Brain microvascular endothelial cell (primary cell): ENCODE results near the gene GTSF1L.

Experiments
- DNase-seq: peaks from one replicate; pipeline ENCODE4 v3.0.0-alpha.2; 2020
- H3K27ac ChIP-seq: fragments of 250-450 bp; sonication (Bioruptor Pico); 2 replicates; pipeline ENCODE4 v1.5.1; 2020; ENCODE audit warnings: mild to moderate bottlenecking, moderate library complexity
- H3K27me3 ChIP-seq: fragments of 250-450 bp; sonication (Bioruptor Pico); replicated peaks from 2 replicates; pipeline ENCODE4 v1.5.1; 2020; ENCODE audit warnings: mild to moderate bottlenecking
- H3K36me3 ChIP-seq: fragments of 250-450 bp; sonication (Bioruptor Pico); replicated peaks from 2 replicates; pipeline ENCODE4 v1.5.1; 2020; ENCODE audit warnings: mild to moderate bottlenecking
- H3K4me3 ChIP-seq: 2 replicates; pipeline ENCODE4 v1.5.1; 2011; ENCODE audit warnings: low read depth, mild to moderate bottlenecking, control low read depth, low read length, moderate library complexity
- CTCF ChIP-seq: IDR thresholded peaks from 2 replicates; pipeline ENCODE4 v1.5.1; 2011; ENCODE audit warnings: low read depth, mild to moderate bottlenecking, moderate library complexity, low read length, control low read depth, inconsistent platforms; ENCODE audit errors: missing control alignments
- in situ Hi-C: cut with HindIII; loops from 2 replicates; pipeline ENCODE4 v1.10.0; 2017; ENCODE audit warnings: low sequenced_read_pairs, low pct_ligation_motif_present

Gene GTSF1L

GRCh38 chr20:43755851-43756250 lies 29.0 kb upstream of the GTSF1L start:
- in situ Hi-C loops = no loop called here
- no peak for TF ChIP-seq CTCF
- peak overlapping the region; percentile 52 for H3K27ac ChIP-seq
- H3K27me3 ChIP-seq = no peaks in the 10 kb centered on the region
- peak; percentile 65 for DNase-seq
- H3K4me3 ChIP-seq = no peak overlapping the region
- H3K36me3 ChIP-seq = no peaks in the 10 kb centered on the region

GRCh38 chr20:43755390-43755789 lies 28.6 kb upstream of the GTSF1L start:
- Histone ChIP-seq H3K36me3 (no peaks in the 10 kb centered on the region), H3K4me3 (no peak overlapping the region), H3K27ac (peak overlapping the region; percentile 52), H3K27me3 (no peaks in the 10 kb centered on the region)
- in situ Hi-C loops = no loop called here
- DNase-seq = peak; percentile 61
- TF ChIP-seq CTCF = no peak

GRCh38 chr20:43752561-43753301 lies 25.9 kb upstream of the GTSF1L start:
- in situ Hi-C loops = no loop called here
- peak overlapping the region; percentile 56 for H3K27ac ChIP-seq
- H3K4me3 ChIP-seq = no peak overlapping the region
- no peaks in the 10 kb centered on the region for H3K27me3 ChIP-seq
- H3K36me3 ChIP-seq = no peaks in the 10 kb centered on the region
- peak; percentile 89 for DNase-seq
- no peak for TF ChIP-seq CTCF

GRCh38 chr20:43752051-43752360 lies 25.2 kb upstream of the GTSF1L start:
- H3K36me3 ChIP-seq = no peaks in the 10 kb centered on the region
- no peak for DNase-seq
- no peak overlapping the region for H3K4me3 ChIP-seq
- H3K27ac ChIP-seq = peak overlapping the region; percentile 56
- H3K27me3 ChIP-seq = no peaks in the 10 kb centered on the region
- in situ Hi-C loops = no loop called here
- TF ChIP-seq CTCF = no peak

GRCh38 chr20:43751167-43752050 lies 24.6 kb upstream of the GTSF1L start:
- Histone ChIP-seq H3K27ac (peak overlapping the region; percentile 56), H3K36me3 (no peaks in the 10 kb centered on the region), H3K4me3 (no peak overlapping the region), H3K27me3 (no peaks in the 10 kb centered on the region)
- peak; percentile 20 for TF ChIP-seq CTCF
- in situ Hi-C loops = no loop called here
- DNase-seq = peak; percentile 64
